Globus pallidus (tissue), 1 donor: ENCODE results near the gene TLDC2.
A peak's percentile ranks its signal among the peaks of the same experiment; 100 is the strongest.
"Not testable (repeated sequence)": the region's sequence is repeated elsewhere in the genome, so short reads cannot be mapped to it uniquely, and the experiment has no call there.

Experiments used
- DNase-seq: peaks from one replicate; pipeline ENCODE4 v3.0.0-alpha.2; 2015; ENCODE audit warnings: low spot score

The TLDC2 gene

GRCh38 chr20:36916199-36916598, 40.3 kb downstream of the TLDC2 start:
- no peak for DNase-seq

DNA sequence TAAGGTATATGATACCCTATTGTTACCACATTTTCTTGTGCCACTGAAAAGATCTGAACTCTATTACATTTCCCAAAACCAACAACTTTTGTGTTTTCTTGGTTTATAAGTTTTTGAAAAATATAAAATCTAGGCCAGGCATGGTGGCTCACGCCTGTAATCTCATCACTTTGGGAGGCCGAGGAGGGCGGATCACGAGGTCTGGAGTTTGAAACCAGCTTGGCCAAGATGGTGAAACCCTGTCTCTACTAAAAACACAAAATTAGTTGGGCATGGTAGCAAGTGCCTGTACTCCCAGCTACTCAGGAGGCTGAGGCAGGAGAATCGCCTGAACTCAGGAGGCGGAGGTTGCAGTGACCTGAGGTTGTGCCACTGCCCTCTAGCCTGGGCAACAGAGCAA, 41.3 kb downstream of the TLDC2 start:
- no peak for DNase-seq

- no peak for DNase-seq
These were observed 42.0 kb downstream of the TLDC2 start for GRCh38 chr20:36917943-36918342.

DNA sequence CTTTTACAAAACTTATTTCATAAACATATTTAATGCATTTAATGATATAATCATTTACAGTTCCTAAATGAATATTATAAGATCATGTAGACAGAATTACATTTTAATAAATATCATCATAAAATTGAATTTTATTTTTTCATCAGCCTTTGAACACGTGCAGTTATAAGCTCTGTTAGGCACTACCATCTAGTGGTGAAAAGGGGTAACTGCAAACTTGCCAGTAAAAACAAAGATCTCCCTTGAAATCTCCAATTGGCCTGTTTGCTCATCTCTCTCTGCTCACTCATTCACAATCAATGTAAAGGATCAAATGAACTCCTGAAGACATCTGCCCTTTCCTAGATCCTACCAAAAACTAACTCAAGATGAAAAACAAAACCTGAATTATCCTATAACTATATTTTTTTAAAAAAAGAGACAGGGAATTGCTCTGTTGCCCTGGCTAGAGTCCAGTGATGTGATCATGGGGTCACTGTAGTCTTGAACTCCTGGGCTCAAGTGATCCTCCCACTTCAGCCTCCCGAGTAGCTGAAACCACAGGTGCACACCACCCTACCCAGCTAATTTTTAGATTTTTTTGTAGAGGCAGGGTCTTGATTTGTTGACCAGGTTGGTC, 43.9 kb downstream of the TLDC2 start:
- peak; percentile 70 for DNase-seq

GRCh38 chr20:36920334-36920730, 44.4 kb downstream of the TLDC2 start:
- DNase-seq: no peak

GRCh38 chr20:36924167-36925045, 48.5 kb downstream of the TLDC2 start:
- no peak for DNase-seq

DNA sequence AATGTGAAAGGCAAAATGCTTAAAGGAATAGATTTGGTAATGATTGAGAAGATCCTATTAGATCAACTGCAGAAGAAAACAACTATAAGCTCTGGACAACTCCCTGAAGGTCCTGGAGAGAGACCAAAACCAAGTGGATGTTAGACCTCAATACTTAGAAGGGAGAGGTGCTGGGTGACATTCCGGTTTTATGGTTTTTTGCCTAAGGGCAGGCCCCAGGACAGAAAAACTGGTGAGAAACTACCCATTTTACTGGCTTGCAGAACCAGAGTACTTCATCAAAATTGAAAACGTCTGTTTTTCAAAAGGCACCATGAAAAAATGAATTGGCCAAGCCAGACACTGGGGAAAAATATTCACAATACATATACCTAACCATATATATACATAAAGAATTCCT, 49.3 kb downstream of the TLDC2 start:
- no peak for DNase-seq

GRCh38 chr20:36926653-36927200, 50.8 kb downstream of the TLDC2 start:
- no peak for DNase-seq

- no peak for DNase-seq
These were observed 51.8 kb downstream of the TLDC2 start for GRCh38 chr20:36927704-36928103.

GRCh38 chr20:36929290-36929689, 53.4 kb downstream of the TLDC2 start:
- DNase-seq: no peak

- DNase-seq: no peak
These were observed 53.8 kb downstream of the TLDC2 start for GRCh38 chr20:36929691-36930090.

DNA sequence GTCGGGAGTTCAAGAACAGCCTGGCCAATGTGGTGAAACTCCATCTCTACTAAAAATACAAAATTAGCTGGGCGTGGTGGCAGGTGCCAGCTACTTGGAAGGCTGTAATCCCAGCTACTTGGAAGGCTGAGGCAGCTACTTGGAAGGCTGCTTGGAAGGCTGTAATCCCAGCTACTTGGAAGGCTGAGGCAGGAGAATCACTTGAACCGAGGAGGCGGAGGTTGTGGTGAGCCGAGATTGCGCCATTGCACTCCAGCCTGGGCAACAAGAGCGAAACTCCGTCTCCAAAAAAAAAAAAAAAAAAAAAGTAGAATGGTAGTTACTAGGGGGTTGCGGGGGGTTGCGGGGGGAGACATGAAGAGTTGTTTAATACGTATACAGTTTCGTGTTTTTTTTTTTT, 56.1 kb downstream of the TLDC2 start:
- not testable (repeated sequence) for DNase-seq

DNA sequence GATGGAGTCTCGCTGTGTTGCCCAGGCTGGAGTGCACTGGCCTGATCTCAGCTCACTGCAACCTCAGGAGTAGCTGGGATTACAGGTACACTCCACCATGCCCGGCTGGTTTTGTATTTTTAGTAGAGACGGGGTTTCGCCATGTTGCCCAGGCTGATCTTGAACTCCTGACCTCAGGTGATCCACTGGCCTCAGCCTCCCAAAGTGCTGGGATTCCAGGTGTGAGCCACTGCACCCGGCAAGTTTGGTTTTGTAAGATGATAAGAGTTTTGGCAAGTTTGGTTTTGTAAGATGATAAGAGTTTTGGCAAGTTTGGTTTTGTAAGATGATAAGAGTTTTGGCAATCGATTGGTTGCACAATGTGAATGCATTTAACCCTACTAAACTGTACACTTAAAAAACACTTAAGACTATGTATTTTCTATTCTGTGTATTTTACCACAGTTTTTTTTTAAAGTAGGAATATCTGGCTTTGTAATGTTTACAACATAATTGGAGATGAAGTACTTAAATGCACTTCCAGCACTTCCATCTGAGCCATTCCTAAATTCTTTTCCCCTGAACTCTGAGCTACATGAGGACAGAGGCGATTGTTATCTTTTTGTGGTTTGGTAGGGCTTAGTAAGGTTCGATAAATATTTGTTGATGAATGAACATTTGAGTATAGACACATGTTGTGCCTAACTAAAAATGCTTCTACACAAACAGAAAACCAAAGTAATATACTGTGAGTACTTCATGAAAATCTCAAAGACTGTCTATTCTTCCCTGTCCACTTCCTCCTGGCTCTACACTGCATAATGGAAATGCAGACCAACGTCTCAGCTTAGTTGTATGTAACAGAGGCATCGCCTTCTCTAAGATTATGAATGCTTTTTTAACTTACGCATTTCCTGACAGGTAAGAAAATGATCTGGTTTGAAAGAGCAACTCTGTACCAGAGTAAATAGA, 56.8 kb downstream of the TLDC2 start:
- DNase-seq: no peak

DNA sequence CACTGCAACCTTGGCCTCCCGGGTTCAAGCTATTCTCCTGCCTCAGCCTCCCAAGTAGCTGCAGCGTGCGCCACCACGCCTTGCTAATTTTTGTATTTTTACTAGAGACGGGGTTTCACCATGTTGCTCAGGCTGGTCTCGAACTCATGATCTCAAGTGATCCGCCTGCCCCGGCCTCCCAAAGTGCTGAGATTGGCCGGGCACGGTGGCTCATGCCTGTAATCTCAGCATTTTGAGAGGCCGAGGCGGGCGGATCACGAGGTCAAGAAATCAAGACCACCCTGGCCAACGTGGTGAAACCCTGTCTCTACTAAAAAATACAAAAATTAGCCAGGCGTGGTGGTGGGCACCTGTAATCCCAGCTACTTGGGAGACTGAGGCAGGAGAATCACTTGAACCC, 57.6 kb downstream of the TLDC2 start:
- DNase-seq: not testable (repeated sequence)

GRCh38 chr20:36936341-36936740, 60.4 kb downstream of the TLDC2 start:
- no peak for DNase-seq

- DNase-seq: not testable (repeated sequence)
These were observed 60.9 kb downstream of the TLDC2 start for GRCh38 chr20:36936761-36937401.

DNA sequence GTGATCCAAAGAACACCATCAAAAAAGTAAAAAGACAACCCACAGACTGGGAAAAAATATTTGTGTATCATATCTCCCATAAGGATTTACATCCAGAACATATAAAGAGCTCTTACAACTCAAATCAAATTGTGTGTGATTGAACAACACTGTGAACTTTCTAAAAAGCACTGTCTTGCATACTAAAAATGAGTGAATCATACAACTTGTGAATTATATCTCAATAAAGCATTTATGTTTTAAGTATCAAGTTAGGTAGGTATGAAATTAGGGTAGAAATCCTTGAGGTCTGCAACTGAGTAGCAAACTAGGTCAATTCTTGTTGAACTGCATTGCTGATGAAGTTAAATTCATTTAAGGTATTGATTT, 61.4 kb downstream of the TLDC2 start:
- DNase-seq: no peak

DNA sequence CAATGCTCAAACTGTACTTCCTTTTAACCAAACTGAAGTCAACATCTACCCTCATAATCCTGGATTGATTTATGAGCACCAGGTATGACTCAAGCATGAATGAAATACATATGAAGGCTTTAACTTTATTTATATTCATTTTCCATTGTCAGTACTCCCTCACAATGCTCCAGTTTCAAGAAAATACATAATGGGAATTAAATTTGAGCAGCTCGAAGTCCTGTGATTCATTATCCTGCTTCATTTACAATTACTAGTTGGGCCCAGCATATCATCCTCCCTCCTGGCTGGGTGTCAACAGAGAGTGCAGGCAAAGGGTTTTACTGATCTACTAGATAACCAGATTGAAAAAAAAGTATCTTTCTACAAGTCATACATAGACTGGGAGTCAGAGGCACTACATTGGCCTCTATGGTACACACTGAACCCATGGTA, 65.5 kb downstream of the TLDC2 start:
- no peak for DNase-seq
